ENCODE measurements around the gene ZRANB3. TPM values are rescaled to one million over a fixed set of nuclear protein-coding genes. Genes with fewer than 3 reads are reported as not detected.
A peak's percentile ranks its signal among the peaks of the same experiment; 100 is the strongest.
"Not testable (repeated sequence)": the region's sequence is repeated elsewhere in the genome, so short reads cannot be mapped to it uniquely, and the experiment has no call there.

ZRANB3 gene
- total and polyA plus RNA-seq, 10 of the 15 experiments (the other 5 are each of a cell fraction or from before 2014, with no cell fraction given): 5.6 to 11.4 (median 9.9) TPM

- H3K27me3 ChIP-seq (replicated peaks in 1 of 2; ENCODE audit: control insufficient read depth in 2 of 2, insufficient read depth in 2 of 2, low read length in 1 of 2); H3K4me3 ChIP-seq; SMC1A ChIA-PET (ENCODE audit: uncharacterized antibody, unreplicated experiment); DNase-seq (ENCODE audit: low read depth, low spot score); in situ Hi-C loops (cut with MboI); H3K79me2 ChIP-seq (ENCODE audit: control insufficient read depth, insufficient read depth, low read length); H3K27ac ChIP-seq (ENCODE audit: control insufficient read depth, insufficient read depth); RAD21 ChIA-PET (ENCODE audit: unreplicated experiment); H4K20me1 ChIP-seq (ENCODE audit: control insufficient read depth, insufficient read depth); CTCF ChIA-PET; H3K4me1 ChIP-seq (ENCODE audit: control insufficient read depth, insufficient read depth, low read length); FAIRE-seq; H3K4me2 ChIP-seq (ENCODE audit: control insufficient read depth, insufficient read depth); H3K9ac ChIP-seq (ENCODE audit: control insufficient read depth, insufficient read depth, low read length); POLR2A ChIA-PET; BruUV-seq (replicated peaks); H3K9me3 ChIP-seq (replicated peaks; ENCODE audit: control insufficient read depth, insufficient read depth, low read length); intact Hi-C loops (cut with micrococcal nuclease; ENCODE audit: unreplicated experiment); H3K36me3 ChIP-seq (ENCODE audit: control insufficient read depth in 2 of 2, insufficient read depth in 2 of 2, low read length in 1 of 2); H2AFZ ChIP-seq (ENCODE audit: control insufficient read depth, low read depth, low read length); ATAC-seq: not testable (repeated sequence)
- peak; percentile 98 for TF ChIP-seq ZBTB33 (IDR thresholded peaks at IDR 0.05)
- peak; percentile 43 for TF ChIP-seq SKIL (IDR thresholded peaks at IDR 0.05; ENCODE audit: low read depth, poor library complexity, severe bottlenecking)
- peak; percentile 51 for TF ChIP-seq KLF5 (IDR thresholded peaks at IDR 0.05; ENCODE audit: partially characterized antibody)
- TF ChIP-seq CBX5 (IDR thresholded peaks at IDR 0.05; ENCODE audit: low read depth): peak; percentile 75; the same call in 1 of the 2 replicates
- WGBS (ENCODE audit: insufficient coverage, insufficient replicate concordance, low lambda C conversion rate, missing lambda C conversion rate): 88% methylated on average over 7 of the region's 7 CpGs
Measured at GRCh38 chr2:135498588-135498987, 32.4 kb downstream of the ZRANB3 start.

All from GM12878 (cell line).